Activated CD8-positive, alpha-beta memory T cell treated with anti-CD3 and anti-CD28 coated beads for 4 hours (primary cell): Measurements from ENCODE around the gene PALM3.
A peak's percentile ranks its signal among the peaks of the same experiment; 100 is the strongest.
"Not testable (repeated sequence)": the region's sequence is repeated elsewhere in the genome, so short reads cannot be mapped to it uniquely, and the experiment has no call there.

Experiments used
- DNase-seq, 2 donors: peaks; one replicate each; pipeline ENCODE4 v3.0.0-alpha.2; 2020; ENCODE audit warnings: low read depth in 2 of 2

Gene PALM3

GRCh38 chr19:14031719-14032480 lies 30.0 kb downstream of the PALM3 start, which contains the start of gene IL27RA:
Gene IL27RA (plus strand): TSS chr19:14031762. CDS start chr19:14031873, 111 bp downstream.
- peak; percentile 53 to 69 for DNase-seq

DNA sequence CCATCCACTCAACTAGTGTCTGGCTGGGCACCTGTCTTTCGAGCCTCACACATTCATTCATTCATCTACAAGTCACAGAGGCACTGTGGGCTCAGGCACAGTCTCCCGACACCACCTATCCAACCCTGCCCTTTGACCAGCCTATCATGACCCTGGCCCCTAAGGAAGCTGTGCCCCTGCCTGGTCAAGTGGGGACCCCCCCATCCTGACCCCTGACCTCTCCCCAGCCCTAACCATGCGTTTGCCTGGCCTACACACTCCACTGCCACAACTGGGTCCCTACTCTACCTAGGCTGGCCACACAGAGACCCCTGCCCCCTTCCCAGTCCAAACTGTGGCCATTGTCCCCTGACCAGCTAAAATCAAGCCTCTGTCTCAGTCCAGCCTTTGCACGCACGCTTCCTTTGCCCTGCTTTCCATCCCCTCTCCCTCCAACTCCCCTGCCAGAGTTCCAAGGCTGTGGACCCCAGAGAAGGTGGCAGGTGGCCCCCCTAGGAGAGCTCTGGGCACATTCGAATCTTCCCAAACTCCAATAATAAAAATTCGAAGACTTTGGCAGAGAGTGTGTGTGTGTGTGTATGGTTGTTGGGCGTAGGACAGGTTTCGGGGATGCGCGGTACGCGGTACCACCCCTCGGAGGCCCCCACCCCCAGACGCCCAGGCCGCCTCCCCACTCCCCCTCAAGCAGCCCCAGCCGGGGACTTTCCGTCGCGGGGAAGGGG lies 30.7 kb downstream of the PALM3 start:
- peak in 1 of 2 donors; percentile 74 for DNase-seq

DNA sequence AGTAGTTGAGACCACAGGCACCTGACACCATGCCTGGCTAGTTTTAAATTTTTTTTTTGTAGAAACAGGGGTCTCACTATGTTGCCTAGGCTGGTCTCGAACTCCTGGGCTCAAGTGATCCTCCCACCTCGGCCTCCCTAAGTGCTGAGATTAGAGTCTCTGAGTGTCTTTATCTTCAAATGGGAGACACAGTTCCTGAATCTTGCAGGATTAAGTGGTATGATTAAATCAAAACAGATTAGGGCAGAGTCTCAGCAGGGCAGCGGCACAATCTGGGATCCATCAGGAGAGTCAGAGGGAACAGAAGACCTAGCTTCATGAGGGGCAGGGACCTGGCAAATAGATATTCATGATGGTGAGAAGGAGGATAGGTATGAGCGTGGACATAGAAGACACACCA lies 33.0 kb downstream of the PALM3 start:
- DNase-seq = no peak

DNA sequence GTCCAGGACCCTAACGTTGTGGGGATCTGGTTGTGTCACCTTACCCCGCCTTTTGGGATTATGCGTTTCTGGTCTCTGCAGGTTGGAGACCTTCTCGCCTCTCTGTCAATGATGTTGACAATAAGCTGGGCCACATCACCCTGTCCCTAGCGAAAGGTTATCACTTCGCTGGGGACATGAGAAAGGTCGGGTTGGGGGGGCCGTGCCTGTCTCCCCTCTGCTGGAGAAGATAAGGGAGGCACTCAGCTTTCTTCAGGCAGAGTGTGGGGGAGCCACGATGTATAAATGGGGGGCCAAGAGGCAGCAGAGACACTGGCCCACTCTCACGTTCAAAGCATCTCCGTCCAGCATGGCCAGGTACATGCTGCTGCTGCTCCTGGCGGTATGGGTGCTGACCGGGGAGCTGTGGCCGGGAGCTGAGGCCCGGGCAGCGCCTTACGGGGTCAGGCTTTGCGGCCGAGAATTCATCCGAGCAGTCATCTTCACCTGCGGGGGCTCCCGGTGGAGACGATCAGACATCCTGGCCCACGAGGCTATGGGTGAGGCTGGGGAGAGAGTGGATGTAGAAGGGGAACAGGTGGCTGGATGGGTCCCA lies 33.9 kb downstream of the PALM3 start, which contains the start of gene RLN3:
Gene RLN3 (plus strand): TSS at position 293 of the 595 bp plus-strand sequence. CDS start 57 bp downstream, at position 350.
- DNase-seq = no peak

- not testable (repeated sequence) for DNase-seq
Observed at GRCh38 chr19:14026652-14027192, 35.2 kb downstream of the PALM3 start.

- DNase-seq = no peak
Observed at GRCh38 chr19:14023404-14024235, 38.3 kb downstream of the PALM3 start.

DNA sequence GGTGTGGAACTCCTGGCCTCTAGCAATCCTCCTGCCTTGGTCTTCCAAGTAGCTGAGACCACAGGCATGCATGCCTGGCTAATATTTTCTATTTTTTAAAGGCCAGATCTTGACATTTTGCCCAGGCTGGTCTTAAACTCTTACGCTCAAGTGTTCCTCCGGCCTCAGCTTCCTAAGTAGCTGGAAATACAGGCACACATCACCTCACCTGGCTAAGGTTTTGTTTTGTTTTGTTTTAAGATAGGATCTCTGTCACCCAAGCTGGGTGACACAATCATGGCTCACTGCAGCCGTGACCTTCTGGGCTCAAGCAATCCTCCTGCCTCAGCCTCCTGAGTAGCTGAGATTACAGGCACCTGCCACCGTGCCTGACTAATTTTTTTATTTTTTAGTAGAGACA lies 39.4 kb downstream of the PALM3 start:
- DNase-seq = no peak

DNA sequence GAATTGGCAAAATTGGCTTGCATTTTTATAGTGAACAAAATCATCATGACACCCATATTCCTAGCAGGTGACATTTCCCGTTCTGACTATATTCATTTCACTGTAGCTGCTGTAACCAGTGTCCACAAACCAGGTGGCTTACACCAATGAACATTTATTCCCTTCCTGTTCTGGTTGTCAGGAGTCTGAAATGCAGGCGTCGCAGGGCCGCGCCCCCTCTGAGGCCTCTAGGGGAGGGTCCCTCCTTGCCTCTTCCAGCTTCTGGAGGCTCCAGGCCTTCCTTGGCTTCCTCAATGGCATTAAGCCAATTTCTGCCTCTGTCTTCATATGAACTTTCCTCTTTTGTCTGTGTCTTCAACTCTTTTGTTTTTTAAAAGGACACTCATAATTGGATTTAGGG lies 40.4 kb downstream of the PALM3 start:
- DNase-seq = no peak

DNA sequence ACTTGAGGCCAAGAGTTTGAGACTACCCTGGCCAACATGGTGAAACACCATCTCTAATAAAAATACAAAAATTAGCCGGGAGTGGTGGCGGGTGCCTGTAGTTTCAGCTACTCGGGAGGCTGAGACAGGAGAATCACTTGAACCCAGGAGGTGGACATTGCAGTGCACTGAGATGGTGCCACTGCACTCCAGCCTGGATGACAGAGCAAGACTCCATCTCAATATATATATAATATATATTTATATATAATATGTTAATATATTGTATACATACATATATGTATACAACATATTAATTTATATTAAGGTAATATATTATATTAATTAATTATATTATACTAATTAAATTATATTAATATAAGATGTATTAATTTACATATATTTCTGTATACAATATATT lies 42.1 kb downstream of the PALM3 start:
- not testable (repeated sequence) for DNase-seq

DNA sequence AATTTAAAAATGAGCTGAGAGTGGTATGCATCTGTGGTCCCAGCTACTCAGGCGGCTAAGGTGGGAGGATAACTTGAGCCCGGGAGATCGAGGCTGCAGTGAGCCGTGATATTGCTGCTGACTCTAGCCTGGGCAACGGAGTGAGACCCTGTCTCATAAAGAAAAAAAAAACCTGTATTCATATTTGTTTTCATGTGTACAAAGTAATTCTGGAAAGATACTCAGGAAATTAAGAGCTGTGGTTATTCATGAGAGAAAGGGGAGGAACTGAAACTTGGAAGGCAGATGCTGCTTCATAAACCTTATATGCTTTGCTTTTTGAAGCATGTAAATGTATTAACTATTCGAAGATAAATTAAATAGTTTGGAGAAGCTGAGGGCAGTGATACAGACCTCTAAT lies 42.8 kb downstream of the PALM3 start:
- no peak for DNase-seq

GRCh38 chr19:14015524-14016035 lies 46.3 kb downstream of the PALM3 start:
- no peak for DNase-seq

DNA sequence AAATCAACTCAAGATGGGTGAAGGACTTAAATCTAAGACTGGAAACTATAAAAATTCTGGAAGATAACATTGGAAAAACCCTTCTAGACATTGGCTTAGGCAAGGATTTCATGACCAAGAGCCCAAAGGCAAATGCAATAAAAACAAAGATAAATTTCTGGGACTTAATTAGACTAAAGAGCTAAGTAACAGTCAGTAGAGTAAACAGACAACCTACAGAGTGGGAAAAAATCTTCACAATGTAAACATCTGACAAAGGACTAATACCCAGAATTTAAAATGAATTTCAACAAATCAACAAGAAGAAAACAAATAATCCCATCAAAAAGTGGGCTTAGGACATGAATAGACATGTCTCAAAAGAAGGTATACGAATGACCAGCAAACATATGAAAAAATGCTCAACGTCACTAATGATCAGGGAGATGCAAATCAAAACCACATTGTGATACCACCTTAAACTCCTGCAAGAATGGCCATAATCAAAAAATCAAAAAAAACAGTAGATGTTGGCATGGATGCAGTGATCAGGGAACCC lies 49.4 kb downstream of the PALM3 start:
- DNase-seq = no peak

DNA sequence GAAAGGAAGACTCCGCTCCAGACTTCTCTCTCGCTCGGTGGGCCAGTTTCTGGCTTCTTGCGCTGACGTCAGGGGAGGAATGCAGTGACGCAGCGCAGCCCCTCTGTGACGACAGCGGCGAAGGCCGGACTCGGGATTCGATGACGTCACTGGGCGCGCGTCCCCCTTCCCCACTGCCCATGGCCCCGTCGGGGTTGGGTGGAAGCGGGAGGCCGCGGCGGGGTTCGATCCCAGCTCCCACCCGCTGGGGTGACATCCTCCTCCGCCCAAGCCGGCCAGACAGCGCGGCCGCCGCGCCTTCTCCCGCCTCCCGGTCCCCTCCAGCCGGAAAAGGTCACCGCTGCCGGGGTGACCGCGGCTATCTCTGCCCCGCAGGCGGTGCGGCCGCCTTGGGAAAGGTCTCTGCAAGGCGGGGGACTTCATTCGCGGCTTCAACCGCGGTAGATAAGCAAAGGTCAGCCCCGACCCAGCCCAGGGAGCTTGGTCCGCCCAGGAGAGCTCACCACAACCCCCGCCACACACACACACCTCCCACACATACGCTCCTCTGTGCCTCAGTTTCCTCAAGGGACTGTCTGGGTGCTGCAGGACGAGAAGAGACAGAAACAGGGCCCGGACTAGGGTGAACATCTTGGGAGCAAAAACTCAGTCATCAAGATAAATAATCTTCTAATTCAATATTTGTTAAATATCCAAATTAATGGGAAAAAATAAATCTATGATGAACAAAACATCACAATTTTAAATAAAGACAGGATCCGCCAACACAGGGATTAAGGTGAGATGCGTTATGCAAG lies 54.9 kb downstream of the PALM3 start:
- DNase-seq = no peak

- DNase-seq = peak; percentile 98 to 100
Observed at GRCh38 chr19:14006085-14006765, 55.7 kb downstream of the PALM3 start, which contains the start of gene RFX1. Gene RFX1 (minus strand): TSS chr19:14006320. CDS start chr19:13993843, 12,477 bp downstream.

DNA sequence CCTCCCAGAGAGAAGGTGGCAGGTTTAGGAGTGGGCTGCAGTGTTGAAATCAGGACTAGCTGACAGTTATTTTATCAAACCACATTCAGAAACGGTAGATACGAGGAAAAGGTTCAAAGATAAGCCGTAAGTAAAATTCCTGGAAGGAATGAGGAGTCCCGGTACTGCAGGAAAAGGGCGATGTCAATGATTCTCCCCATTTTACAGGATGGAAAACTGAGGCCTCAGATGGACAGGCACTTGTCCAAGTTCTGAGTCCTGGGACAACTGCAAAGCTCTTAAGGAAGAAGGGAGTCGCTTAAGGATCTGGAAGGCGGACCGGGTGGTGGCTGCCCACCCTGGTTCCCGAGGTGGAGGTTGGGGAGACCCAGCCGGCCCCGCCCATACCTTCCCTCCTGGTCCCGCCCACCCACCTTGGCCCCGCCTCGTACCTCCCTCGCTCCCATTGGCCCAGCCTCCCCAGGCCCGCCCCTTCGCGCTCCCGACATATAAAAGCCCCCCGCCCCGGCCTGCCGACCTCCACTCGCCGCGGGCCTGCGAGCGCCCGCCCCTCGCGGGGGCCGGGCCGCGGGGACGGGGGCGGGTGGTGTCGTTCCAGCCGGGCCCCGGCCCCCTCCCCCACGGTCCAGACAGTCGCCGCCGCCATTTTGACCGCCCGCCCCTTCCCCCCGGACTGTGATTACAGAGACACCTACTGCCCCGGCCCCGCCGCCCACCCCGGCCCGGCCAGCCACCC lies 56.4 kb downstream of the PALM3 start:
- peak; percentile 81 to 87 for DNase-seq

- no peak for DNase-seq
Observed at GRCh38 chr19:14004619-14005348, 57.1 kb downstream of the PALM3 start.
